Mesothelial cell of epicardium (in vitro differentiated cells): Measurements from ENCODE around the gene TAOK1. TPM values are rescaled to one million over a fixed set of nuclear protein-coding genes. Genes with fewer than 3 reads are reported as not detected.

Experiments used
- DNase-seq, 2 experiments: peaks; one replicate each; pipeline ENCODE4 v3.0.0; 2021; ENCODE audit warnings: low spot score in 2 of 2; ENCODE audit not compliant: unreplicated experiment in 2 of 2
- H3K27ac Mint-ChIP-seq: 2 replicates; pipeline ENCODE4 v1.8.0; 2021; ENCODE audit warnings: mixed read lengths
- H3K27me3 Mint-ChIP-seq: 2 replicates; pipeline ENCODE4 v1.8.0; 2021; ENCODE audit warnings: low read depth, mixed read lengths
- H3K36me3 Mint-ChIP-seq: 2 replicates; pipeline ENCODE4 v1.8.0; 2021; ENCODE audit warnings: mixed read lengths
- H3K4me1 Mint-ChIP-seq: 2 replicates; pipeline ENCODE4 v1.8.0; 2021; ENCODE audit warnings: mixed read lengths
- H3K4me3 Mint-ChIP-seq: 2 replicates; pipeline ENCODE4 v1.8.0; 2021; ENCODE audit warnings: mild to moderate bottlenecking, moderate library complexity, mixed read lengths
- H3K9me3 Mint-ChIP-seq: 2 replicates; pipeline ENCODE4 v1.8.0; 2021; ENCODE audit warnings: mixed read lengths
- CTCF ChIP-seq: fragments of 200-600 bp; sonication (generic); IDR thresholded peaks from one replicate; pipeline ENCODE4 v1.5.0; 2021; ENCODE audit warnings: antibody characterized with exemption; ENCODE audit not compliant: unreplicated experiment
- total RNA-seq: library from RNA; stranded (reverse); gene quantifications from 3 replicates; pipeline ENCODE4 v1.2.1, GENCODE V29; 2021

The TAOK1 gene
- total RNA-seq, 1 donor from 2014 or later = 86.7 TPM

GRCh38 chr17:29346462-29346861 is 43.7 kb upstream of the TAOK1 start:
- no peak for TF ChIP-seq CTCF
- no peaks in the 10 kb centered on the region for H3K36me3 Mint-ChIP-seq
- H3K4me1 Mint-ChIP-seq = peaks cover 36% of the 10 kb centered on the region
- no peak overlapping the region for H3K27ac Mint-ChIP-seq
- H3K4me3 Mint-ChIP-seq = no peak overlapping the region
- no peaks in the 10 kb centered on the region for H3K9me3 Mint-ChIP-seq
- no peak for DNase-seq
- no peaks in the 10 kb centered on the region for H3K27me3 Mint-ChIP-seq

- peak overlapping the region; percentile 85 for H3K27ac Mint-ChIP-seq
These were observed 42.1 kb upstream of the TAOK1 start for GRCh38 chr17:29347831-29348629.

GRCh38 chr17:29349409-29349808 is 40.8 kb upstream of the TAOK1 start:
- Mint-ChIP-seq H3K27me3 (no peaks in the 10 kb centered on the region), H3K4me3 (no peak overlapping the region), H3K27ac (no peak overlapping the region), H3K4me1 (peaks cover 20% of the 10 kb centered on the region), H3K36me3 (no peaks in the 10 kb centered on the region), H3K9me3 (no peaks in the 10 kb centered on the region)
- no peak for TF ChIP-seq CTCF
- DNase-seq = no peak

More at GRCh38 chr17:29347831-29348629, 42.1 kb upstream of the TAOK1 start:
- H3K4me3 Mint-ChIP-seq = no peak overlapping the region
- no peaks in the 10 kb centered on the region for H3K27me3 Mint-ChIP-seq
- peaks cover 30% of the 10 kb centered on the region for H3K4me1 Mint-ChIP-seq
- no peak for TF ChIP-seq CTCF
- H3K9me3 Mint-ChIP-seq = no peaks in the 10 kb centered on the region
- H3K36me3 Mint-ChIP-seq = no peaks in the 10 kb centered on the region
- no peak for DNase-seq

DNA sequence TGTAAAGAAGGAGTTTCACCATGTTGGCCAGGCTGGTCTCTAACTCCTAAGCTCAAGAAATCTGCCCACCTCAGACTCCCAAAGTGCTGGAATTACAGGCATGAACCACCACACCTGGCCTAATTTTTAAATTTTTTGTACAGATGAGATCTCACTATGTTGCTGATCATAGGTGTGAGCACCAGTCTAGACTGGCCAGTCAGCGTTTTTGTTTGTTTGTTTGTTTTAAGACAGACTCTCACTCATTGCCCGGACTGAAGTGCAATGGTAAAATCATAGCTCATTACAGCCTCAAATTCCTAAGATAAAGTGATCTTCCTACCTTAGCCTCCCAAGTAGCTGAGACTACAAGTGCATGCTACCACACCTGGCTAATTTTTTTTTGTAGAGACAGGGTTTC is 38.0 kb upstream of the TAOK1 start:
- no peaks in the 10 kb centered on the region for H3K36me3 Mint-ChIP-seq
- H3K27ac Mint-ChIP-seq = no peak overlapping the region
- no peak for TF ChIP-seq CTCF
- no peak for DNase-seq
- H3K4me1 Mint-ChIP-seq = peaks cover 14% of the 10 kb centered on the region
- no peaks in the 10 kb centered on the region for H3K9me3 Mint-ChIP-seq
- H3K4me3 Mint-ChIP-seq = no peak overlapping the region
- no peaks in the 10 kb centered on the region for H3K27me3 Mint-ChIP-seq

- no peaks in the 10 kb centered on the region for H3K36me3 Mint-ChIP-seq
- no peak for DNase-seq
These were observed 32.9 kb upstream of the TAOK1 start for GRCh38 chr17:29357232-29357631.

More at GRCh38 chr17:29357232-29357631, 32.9 kb upstream of the TAOK1 start:
- Mint-ChIP-seq H3K4me1 (peaks cover 7% of the 10 kb centered on the region), H3K4me3 (no peak overlapping the region), H3K27me3 (no peaks in the 10 kb centered on the region), H3K27ac (no peak overlapping the region), H3K9me3 (no peaks in the 10 kb centered on the region)
- TF ChIP-seq CTCF = no peak
